Panc1 (cell line): ENCODE results near the gene METTL24. TPM values are rescaled to one million over a fixed set of nuclear protein-coding genes. Genes with fewer than 3 reads are reported as not detected.

Experiments
- ATAC-seq: fragments of 200-7000 bp; cut with Tn5 transposase; 2 replicates; pipeline ENCODE4 v1.9.1; 2020; ENCODE audit warnings: mild to moderate bottlenecking, moderate library complexity
- BruUV-seq: library from RNA; stranded (reverse); fragments of 400-500 nt; replicated peaks from 2 replicates; lab custom pipeline; 2021; lab: Mats Ljungman, UMichigan
- CTCF ChIA-PET: fragments of 300-600 bp; sonication (Branson Sonifier 250); formaldehyde crosslinking; loops from one replicate; lab custom pipeline; 2022; ENCODE audit warnings: antibody characterized with exemption; lab: Charles Lee
- POLR2A ChIA-PET: fragments of 300-600 bp; sonication (Branson Sonifier 250); formaldehyde crosslinking; loops from one replicate; lab custom pipeline; 2022; ENCODE audit warnings: antibody characterized with exemption; lab: Charles Lee
- DNase-seq: peaks from one replicate; pipeline ENCODE4 v3.0.0-alpha.2; 2010; ENCODE audit warnings: low read depth, low spot score
- H3K27ac ChIP-seq: 2 replicates; pipeline ENCODE4 v1.5.1; 2011; ENCODE audit warnings: mild to moderate bottlenecking, low read length, inconsistent platforms
- H3K27me3 ChIP-seq: fragments of 200-500 bp; sonication (Bioruptor generic); 2 replicates; pipeline ENCODE4 v1.6.0; 2014; ENCODE audit warnings: low read length, inconsistent platforms; ENCODE audit not compliant: control insufficient read depth, insufficient read depth
- H3K36me3 ChIP-seq: fragments of 200-500 bp; sonication (Bioruptor generic); 2 replicates; pipeline ENCODE4 v1.5.1; 2014; ENCODE audit warnings: inconsistent platforms, mild to moderate bottlenecking, low read length, moderate library complexity; ENCODE audit not compliant: control insufficient read depth, insufficient read depth
- H3K4me1 ChIP-seq: 2 replicates; pipeline ENCODE4 v1.5.1; 2011; ENCODE audit warnings: inconsistent platforms, mild to moderate bottlenecking, low read length, moderate library complexity; ENCODE audit not compliant: control insufficient read depth, insufficient read depth
- H3K4me3 ChIP-seq, 2 experiments: 2 replicates each; pipeline ENCODE4 v1.5.1; 2011 to 2012; ENCODE audit warnings: low read depth in 2 of 2, low read length in 2 of 2, mild to moderate bottlenecking in 2 of 2, inconsistent platforms in 1 of 2, moderate library complexity in 1 of 2
- H3K9me3 ChIP-seq: fragments of 200-500 bp; sonication (Bioruptor generic); 2 replicates; pipeline ENCODE4 v1.5.1; 2014; ENCODE audit warnings: low read depth, mild to moderate bottlenecking, inconsistent platforms, low read length, moderate library complexity; ENCODE audit not compliant: control insufficient read depth, insufficient read depth
- POLR2AphosphoS5 ChIP-seq: IDR thresholded peaks from 2 replicates; pipeline ENCODE4 v1.6.1; 2012; ENCODE audit warnings: mild to moderate bottlenecking, low read depth, low read length, moderate library complexity
- SIN3A ChIP-seq: IDR thresholded peaks from 2 replicates; pipeline ENCODE4 v1.6.1; 2012; ENCODE audit warnings: low read depth, mild to moderate bottlenecking, low read length, moderate library complexity, borderline replicate concordance; ENCODE audit not compliant: insufficient read depth
- TCF7L2 ChIP-seq: IDR thresholded peaks from 2 replicates; pipeline ENCODE4 v1.6.1; 2011; ENCODE audit warnings: mild to moderate bottlenecking, low read depth, low read length, inconsistent platforms
- in situ Hi-C: cut with HindIII; loops from 2 replicates; pipeline ENCODE4 v1.10.0; 2016; ENCODE audit warnings: low sequenced_read_pairs, low pct_unique_long_range_greater_than_20kb
- intact Hi-C: fragments of 100-400 bp; cut with micrococcal nuclease; formaldehyde crosslinking; loops from one replicate; pipeline ENCODE4 v1.10.0; 2022; ENCODE audit not compliant: unreplicated experiment
- total RNA-seq: library from RNA; stranded (reverse); gene quantifications from one replicate; pipeline ENCODE4 v1.2.1, GENCODE V29; 2021; ENCODE audit not compliant: unreplicated experiment
- TF ChIP-seq, protein P1 (sequence below), 2 experiments: IDR thresholded peaks; 2 replicates each; pipeline ENCODE4 v1.6.1; 2011 to 2012; ENCODE audit warnings: low read depth in 2 of 2, control low read depth in 1 of 2, low read length in 1 of 2, mild to moderate bottlenecking in 1 of 2, moderate library complexity in 1 of 2; ENCODE audit not compliant: insufficient read depth in 1 of 2
- TF ChIP-seq, protein P2 (sequence below): fragments of 450-650 bp; IDR thresholded peaks from 2 replicates; pipeline ENCODE4 v1.5.1; 2017; ENCODE audit warnings: mild to moderate bottlenecking

The METTL24 gene
- total RNA-seq, 1 experiment from 2014 or later: not detected

DNA sequence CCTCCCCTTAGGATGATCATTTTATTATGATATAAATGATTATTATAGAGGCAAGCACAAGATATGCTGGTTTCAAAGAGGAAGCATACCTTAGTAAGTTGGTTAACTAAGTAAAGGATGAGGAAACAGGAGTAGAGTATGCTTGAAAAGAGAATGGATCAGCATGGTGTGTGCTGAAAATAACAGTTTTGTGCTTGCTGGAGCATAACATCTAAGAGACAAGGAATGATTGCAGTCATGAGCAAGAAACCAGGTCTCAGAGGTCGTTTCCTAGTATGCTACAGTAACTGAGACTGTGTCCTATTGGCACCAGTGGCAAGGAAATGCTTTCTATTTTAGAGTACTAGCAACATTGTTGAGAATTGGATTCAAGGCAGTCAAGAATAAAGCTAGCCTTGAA, 143.8 kb downstream of the METTL24 start:
- Histone ChIP-seq H3K4me3 (no peak overlapping the region), H3K4me1 (no peaks in the 10 kb centered on the region), H3K36me3 (peaks cover 30% of the 10 kb centered on the region), H3K9me3 (no peaks in the 10 kb centered on the region), H3K27me3 (no peaks in the 10 kb centered on the region), H3K27ac (no peak overlapping the region)
- ChIA-PET POLR2A (no interaction called here), CTCF (no interaction called here)
- in situ Hi-C loops (no loop called here), intact Hi-C loops (no loop called here)
- BruUV-seq: no TSS peak
- ATAC-seq (no peak), DNase-seq (no peak)
- TF ChIP-seq POLR2AphosphoS5: no peak
- TF ChIP-seq, protein P1, sequence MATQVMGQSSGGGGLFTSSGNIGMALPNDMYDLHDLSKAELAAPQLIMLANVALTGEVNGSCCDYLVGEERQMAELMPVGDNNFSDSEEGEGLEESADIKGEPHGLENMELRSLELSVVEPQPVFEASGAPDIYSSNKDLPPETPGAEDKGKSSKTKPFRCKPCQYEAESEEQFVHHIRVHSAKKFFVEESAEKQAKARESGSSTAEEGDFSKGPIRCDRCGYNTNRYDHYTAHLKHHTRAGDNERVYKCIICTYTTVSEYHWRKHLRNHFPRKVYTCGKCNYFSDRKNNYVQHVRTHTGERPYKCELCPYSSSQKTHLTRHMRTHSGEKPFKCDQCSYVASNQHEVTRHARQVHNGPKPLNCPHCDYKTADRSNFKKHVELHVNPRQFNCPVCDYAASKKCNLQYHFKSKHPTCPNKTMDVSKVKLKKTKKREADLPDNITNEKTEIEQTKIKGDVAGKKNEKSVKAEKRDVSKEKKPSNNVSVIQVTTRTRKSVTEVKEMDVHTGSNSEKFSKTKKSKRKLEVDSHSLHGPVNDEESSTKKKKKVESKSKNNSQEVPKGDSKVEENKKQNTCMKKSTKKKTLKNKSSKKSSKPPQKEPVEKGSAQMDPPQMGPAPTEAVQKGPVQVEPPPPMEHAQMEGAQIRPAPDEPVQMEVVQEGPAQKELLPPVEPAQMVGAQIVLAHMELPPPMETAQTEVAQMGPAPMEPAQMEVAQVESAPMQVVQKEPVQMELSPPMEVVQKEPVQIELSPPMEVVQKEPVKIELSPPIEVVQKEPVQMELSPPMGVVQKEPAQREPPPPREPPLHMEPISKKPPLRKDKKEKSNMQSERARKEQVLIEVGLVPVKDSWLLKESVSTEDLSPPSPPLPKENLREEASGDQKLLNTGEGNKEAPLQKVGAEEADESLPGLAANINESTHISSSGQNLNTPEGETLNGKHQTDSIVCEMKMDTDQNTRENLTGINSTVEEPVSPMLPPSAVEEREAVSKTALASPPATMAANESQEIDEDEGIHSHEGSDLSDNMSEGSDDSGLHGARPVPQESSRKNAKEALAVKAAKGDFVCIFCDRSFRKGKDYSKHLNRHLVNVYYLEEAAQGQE (IDR thresholded peaks at IDR 0.05; ENCODE audit: insufficient read depth in 1 of 2, low read depth in 2 of 2, low read length in 1 of 2): no peak
- no peak for TF ChIP-seq TCF7L2
- TF ChIP-seq, protein P2, sequence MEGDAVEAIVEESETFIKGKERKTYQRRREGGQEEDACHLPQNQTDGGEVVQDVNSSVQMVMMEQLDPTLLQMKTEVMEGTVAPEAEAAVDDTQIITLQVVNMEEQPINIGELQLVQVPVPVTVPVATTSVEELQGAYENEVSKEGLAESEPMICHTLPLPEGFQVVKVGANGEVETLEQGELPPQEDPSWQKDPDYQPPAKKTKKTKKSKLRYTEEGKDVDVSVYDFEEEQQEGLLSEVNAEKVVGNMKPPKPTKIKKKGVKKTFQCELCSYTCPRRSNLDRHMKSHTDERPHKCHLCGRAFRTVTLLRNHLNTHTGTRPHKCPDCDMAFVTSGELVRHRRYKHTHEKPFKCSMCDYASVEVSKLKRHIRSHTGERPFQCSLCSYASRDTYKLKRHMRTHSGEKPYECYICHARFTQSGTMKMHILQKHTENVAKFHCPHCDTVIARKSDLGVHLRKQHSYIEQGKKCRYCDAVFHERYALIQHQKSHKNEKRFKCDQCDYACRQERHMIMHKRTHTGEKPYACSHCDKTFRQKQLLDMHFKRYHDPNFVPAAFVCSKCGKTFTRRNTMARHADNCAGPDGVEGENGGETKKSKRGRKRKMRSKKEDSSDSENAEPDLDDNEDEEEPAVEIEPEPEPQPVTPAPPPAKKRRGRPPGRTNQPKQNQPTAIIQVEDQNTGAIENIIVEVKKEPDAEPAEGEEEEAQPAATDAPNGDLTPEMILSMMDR: no peak
- no peak for TF ChIP-seq SIN3A

DNA sequence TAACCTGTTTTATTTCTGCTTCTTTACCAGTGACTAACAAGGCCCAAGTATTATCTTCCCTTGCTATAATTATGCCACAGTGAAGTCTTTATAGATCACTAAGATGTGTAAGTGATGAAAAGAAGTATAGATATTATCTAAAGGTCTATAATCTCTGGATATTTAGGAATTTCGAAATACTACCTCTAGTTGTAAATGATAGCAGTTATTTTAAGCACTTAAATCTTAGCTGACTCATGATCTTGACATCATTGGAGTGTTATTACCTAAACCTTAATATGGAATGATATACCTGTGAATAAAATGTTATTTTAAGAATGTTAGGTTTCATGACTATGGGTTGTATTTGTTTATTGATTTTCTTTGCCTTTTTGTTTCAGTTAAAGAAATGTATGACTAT, 146.4 kb downstream of the METTL24 start:
- Histone ChIP-seq H3K9me3 (no peaks in the 10 kb centered on the region), H3K27ac (no peak overlapping the region), H3K4me3 (no peak overlapping the region), H3K27me3 (no peaks in the 10 kb centered on the region), H3K36me3 (peaks cover 36% of the 10 kb centered on the region), H3K4me1 (no peaks in the 10 kb centered on the region)
- in situ Hi-C loops (no loop called here), intact Hi-C loops (no loop called here)
- TF ChIP-seq, protein P2: no peak
- no peak for TF ChIP-seq POLR2AphosphoS5
- TF ChIP-seq, protein P1 (IDR thresholded peaks at IDR 0.05; ENCODE audit: insufficient read depth in 1 of 2, low read depth in 2 of 2, low read length in 1 of 2): no peak
- ATAC-seq (no peak), DNase-seq (no peak)
- ChIA-PET CTCF (no interaction called here), POLR2A (no interaction called here)
- BruUV-seq: no TSS peak
